HG03342 (cell line): ENCODE results near the gene DNTT.
A peak's percentile ranks its signal among the peaks of the same experiment; 100 is the strongest.

ENCODE experiments used
- ATAC-seq: cut with Tn5 transposase; IDR thresholded peaks from one replicate; pipeline ENCODE4 v1.9.1; 2021; ENCODE audit warnings: mild to moderate bottlenecking, moderate library complexity; ENCODE audit not compliant: unreplicated experiment

Gene DNTT

GRCh38 chr10:96275685-96276418 is 28.4 kb upstream of the DNTT start:
- no peak for ATAC-seq

GRCh38 chr10:96276426-96276825 is 27.8 kb upstream of the DNTT start:
- ATAC-seq = no peak

- ATAC-seq = no peak
Measured at GRCh38 chr10:96276831-96277230, 27.4 kb upstream of the DNTT start.

GRCh38 chr10:96279191-96279641 is 25.0 kb upstream of the DNTT start:
- ATAC-seq = no peak

GRCh38 chr10:96280859-96281258 is 23.4 kb upstream of the DNTT start:
- no peak for ATAC-seq

GRCh38 chr10:96281444-96282029 is 22.7 kb upstream of the DNTT start:
- ATAC-seq = no peak

GRCh38 chr10:96283351-96283750 is 20.9 kb upstream of the DNTT start:
- no peak for ATAC-seq

- ATAC-seq = no peak
Measured at GRCh38 chr10:96283756-96284155, 20.5 kb upstream of the DNTT start.

GRCh38 chr10:96285331-96285752 is 18.9 kb upstream of the DNTT start:
- ATAC-seq = no peak

- ATAC-seq = peak; percentile 68
Measured at GRCh38 chr10:96287392-96288105, 16.7 kb upstream of the DNTT start.

GRCh38 chr10:96288151-96288621 is 16.0 kb upstream of the DNTT start:
- ATAC-seq = peak; percentile 61

- ATAC-seq = no peak
Measured at GRCh38 chr10:96289218-96289910, 14.9 kb upstream of the DNTT start.

- no peak for ATAC-seq
Measured at GRCh38 chr10:96290368-96291133, 13.7 kb upstream of the DNTT start.

- ATAC-seq = peak; percentile 55
Measured at GRCh38 chr10:96292971-96293920, 11.0 kb upstream of the DNTT start.

- ATAC-seq = no peak
Measured at GRCh38 chr10:96295475-96295874, 8.8 kb upstream of the DNTT start.

GRCh38 chr10:96297486-96297885 is 6.7 kb upstream of the DNTT start:
- ATAC-seq = no peak

- no peak for ATAC-seq
Measured at GRCh38 chr10:96298362-96298761, 5.9 kb upstream of the DNTT start.

- ATAC-seq = no peak
Measured at GRCh38 chr10:96299383-96299782, 4.9 kb upstream of the DNTT start.

GRCh38 chr10:96301616-96302015 is 2.6 kb upstream of the DNTT start:
- ATAC-seq = no peak
